B cell (primary cell): ENCODE measurements around the gene B4GALNT3.

Experiments used
- CTCF ChIP-seq: fragments of 200-600 bp; IDR thresholded peaks from one replicate; pipeline ENCODE4 v1.8.0; 2022; ENCODE audit warnings: antibody characterized with exemption, mild to moderate bottlenecking
- EZH2 ChIP-seq: IDR thresholded peaks from 2 replicates; pipeline ENCODE4 v1.6.1; 2012; ENCODE audit warnings: borderline replicate concordance, low read depth, mild to moderate bottlenecking, moderate library complexity, low read length; ENCODE audit not compliant: insufficient read depth, poor library complexity, severe bottlenecking

DNA sequence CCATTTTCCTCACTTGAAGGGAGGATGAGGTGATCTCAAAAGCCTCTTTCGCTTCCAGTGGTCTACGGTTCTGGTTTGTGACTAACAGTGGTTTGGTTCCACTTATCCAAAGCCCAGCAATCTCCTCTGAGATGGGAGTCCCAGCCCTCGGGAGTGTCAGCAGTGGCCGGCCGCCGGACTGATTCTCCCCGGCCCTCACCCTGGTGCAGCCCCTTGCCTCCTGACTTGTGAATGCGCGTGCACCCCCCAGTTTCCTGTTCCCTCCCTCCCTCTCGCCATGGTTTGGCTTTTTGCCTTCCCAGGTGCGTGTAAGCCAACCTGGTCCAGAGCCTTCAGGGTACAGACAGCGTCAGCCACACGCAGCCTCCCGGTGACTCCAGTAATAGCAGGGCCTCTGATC is 74.5 kb downstream of the B4GALNT3 start:
- TF ChIP-seq CTCF: no peak
- TF ChIP-seq EZH2: no peak
